IMR-90 (cell line): ENCODE data around the gene NKAIN4. TPM values are rescaled to one million over a fixed set of nuclear protein-coding genes. Genes with fewer than 3 reads are reported as not detected.

Experiments
- ATAC-seq: fragments of 200-7000 bp; cut with Tn5 transposase; 2 replicates; pipeline ENCODE4 v1.9.1; 2020; ENCODE audit warnings: low read depth, mild to moderate bottlenecking, moderate library complexity
- BruUV-seq: library from RNA; stranded (reverse); fragments of 400-500 nt; replicated peaks from 2 replicates; lab custom pipeline; 2021; lab: Mats Ljungman, UMichigan
- CTCF ChIA-PET: fragments of 300-600 bp; formaldehyde crosslinking; extraction: SDS; loops from one replicate; lab custom pipeline; 2021; ENCODE audit warnings: antibody characterized with exemption; lab: Yijun Ruan, JAX
- POLR2A ChIA-PET: fragments of 300-600 bp; sonication (Branson Sonifier 250); formaldehyde crosslinking; loops from one replicate; lab custom pipeline; 2022; ENCODE audit warnings: antibody characterized with exemption; ENCODE audit not compliant: unreplicated experiment; lab: Charles Lee
- DNase-seq: peaks from one replicate; pipeline ENCODE4 v3.0.0; 2013
- H2AFZ ChIP-seq: replicated peaks from 2 replicates; pipeline ENCODE3; 2013; ENCODE audit warnings: low read length, mild to moderate bottlenecking; ENCODE audit not compliant: poor library complexity
- H2AK5ac ChIP-seq: 2 replicates; pipeline ENCODE4 v1.6.1; 2013; ENCODE audit warnings: low read depth, low read length, inconsistent platforms
- H2AK9ac ChIP-seq: replicated peaks from 2 replicates; pipeline ENCODE3; 2013; ENCODE audit warnings: mild to moderate bottlenecking, low read depth, low read length, moderate library complexity; ENCODE audit not compliant: poor library complexity
- H2BK120ac ChIP-seq: 2 replicates; pipeline ENCODE4 v1.6.1; 2013; ENCODE audit warnings: low read depth, low read length, inconsistent platforms
- H2BK15ac ChIP-seq: 3 replicates; pipeline ENCODE4 v1.6.1; 2013; ENCODE audit warnings: low read depth, low read length, inconsistent platforms
- H2BK20ac ChIP-seq: 2 replicates; pipeline ENCODE4 v1.6.1; 2013; ENCODE audit warnings: low read depth, mild to moderate bottlenecking, inconsistent platforms, low read length, moderate library complexity
- H2BK5ac ChIP-seq: 2 replicates; pipeline ENCODE4 v1.6.1; 2013; ENCODE audit warnings: mild to moderate bottlenecking, low read depth, low read length, inconsistent platforms; ENCODE audit not compliant: poor library complexity, severe bottlenecking
- H3K14ac ChIP-seq: replicated peaks from 2 replicates; pipeline ENCODE4 v1.6.1; 2013; ENCODE audit warnings: low read depth, low read length, inconsistent platforms
- H3K18ac ChIP-seq: 2 replicates; pipeline ENCODE4 v1.6.1; 2013; ENCODE audit warnings: low read depth, low read length, control low read depth
- H3K23ac ChIP-seq: 2 replicates; pipeline ENCODE4 v1.6.1; 2013; ENCODE audit warnings: low read depth, low read length, inconsistent platforms
- H3K27ac ChIP-seq: 2 replicates; pipeline ENCODE4 v1.5.1; 2013; ENCODE audit warnings: mild to moderate bottlenecking, control low read depth, low read length; ENCODE audit not compliant: insufficient read depth
- H3K27me3 ChIP-seq: 2 replicates; pipeline ENCODE4 v1.6.1; 2013; ENCODE audit warnings: low read length; ENCODE audit not compliant: control insufficient read depth, insufficient read depth
- H3K36me3 ChIP-seq: 2 replicates; pipeline ENCODE4 v1.6.1; 2013; ENCODE audit warnings: low read length, mixed read lengths; ENCODE audit not compliant: control insufficient read depth, insufficient read depth
- H3K4ac ChIP-seq: 2 replicates; pipeline ENCODE4 v1.6.1; 2013; ENCODE audit warnings: low read depth, low read length, inconsistent platforms
- H3K4me1 ChIP-seq: 2 replicates; pipeline ENCODE4 v1.6.1; 2013; ENCODE audit warnings: low read length, mixed read lengths; ENCODE audit not compliant: control insufficient read depth, insufficient read depth
- H3K4me2 ChIP-seq: 2 replicates; pipeline ENCODE4 v1.6.1; 2013; ENCODE audit warnings: low read depth, mild to moderate bottlenecking, control low read depth, low read length, moderate library complexity
- H3K4me3 ChIP-seq: 2 replicates; pipeline ENCODE4 v1.5.1; 2013; ENCODE audit warnings: low read depth, mild to moderate bottlenecking, control low read depth, low read length, moderate library complexity; ENCODE audit not compliant: insufficient read depth
- H3K56ac ChIP-seq: 2 replicates; pipeline ENCODE4 v1.6.1; 2013; ENCODE audit warnings: low read length, inconsistent platforms; ENCODE audit not compliant: insufficient read depth; ENCODE audit errors: extremely low read depth
- H3K79me1 ChIP-seq, 2 experiments: 2 replicates each; pipeline ENCODE4 v1.6.1; 2013; ENCODE audit warnings: low read length in 2 of 2, inconsistent platforms in 1 of 2, low read depth in 1 of 2
- H3K9ac ChIP-seq: 2 replicates; pipeline ENCODE4 v1.6.1; 2013; ENCODE audit warnings: low read depth, low read length, control low read depth
- H3K9me1 ChIP-seq: 2 replicates; pipeline ENCODE4 v1.6.1; 2013; ENCODE audit warnings: low read length, inconsistent platforms; ENCODE audit not compliant: insufficient read depth
- H3K9me3 ChIP-seq: 2 replicates; pipeline ENCODE4 v1.6.1; 2013; ENCODE audit warnings: low read length; ENCODE audit not compliant: control insufficient read depth, insufficient read depth
- H4K20me1 ChIP-seq: 2 replicates; pipeline ENCODE4 v1.6.1; 2013; ENCODE audit warnings: low read length, inconsistent platforms; ENCODE audit not compliant: insufficient read depth
- H4K5ac ChIP-seq: 2 replicates; pipeline ENCODE4 v1.6.1; 2013; ENCODE audit warnings: mild to moderate bottlenecking, low read depth, low read length, control low read depth
- H4K8ac ChIP-seq, 2 experiments: 2 replicates each; pipeline ENCODE4 v1.6.1; 2013; ENCODE audit warnings: low read depth in 2 of 2, low read length in 2 of 2, control low read depth in 1 of 2, inconsistent platforms in 1 of 2
- H4K91ac ChIP-seq: 2 replicates; pipeline ENCODE4 v1.6.1; 2013; ENCODE audit warnings: low read depth, low read length, inconsistent platforms; ENCODE audit not compliant: insufficient read depth
- BHLHE40 ChIP-seq: fragments of 150-350 bp; IDR thresholded peaks from 2 replicates; pipeline ENCODE4 v1.6.1; 2016; ENCODE audit warnings: mild to moderate bottlenecking, low read depth, low read length
- SMC3 ChIP-seq: fragments of 150-350 bp; IDR thresholded peaks from 2 replicates; pipeline ENCODE4 v1.6.1; 2016; ENCODE audit warnings: low read depth, mild to moderate bottlenecking, antibody characterized with exemption, low read length, moderate library complexity
- WGBS, 2 experiments: methylation state at CpG; one replicate each; pipeline versions ENCODE4 v1.1.5 to v1.1.7; 2013; ENCODE audit warnings: missing lambda C conversion rate in 2 of 2; ENCODE audit not compliant: insufficient read length in 1 of 2; ENCODE audit errors: extremely low coverage in 2 of 2; 5-methylcytosine and 5-hydroxymethylcytosine counted together
- dilution Hi-C: fragments of 300-500 bp; cut with HindIII; formaldehyde crosslinking; loops from one replicate; pipeline ENCODE4 v1.14.3; 2018; ENCODE audit warnings: low sequenced_read_pairs; ENCODE audit not compliant: unreplicated experiment
- in situ Hi-C: fragments of 300-500 bp; cut with MboI; formaldehyde crosslinking; loops from 3 replicates; pipeline ENCODE4 v1.14.3; 2019; ENCODE audit warnings: low sequenced_read_pairs, inconsistent platforms, mixed read lengths
- intact Hi-C: fragments of 100-400 bp; cut with micrococcal nuclease; formaldehyde crosslinking; loops from 2 replicates; pipeline ENCODE4 v1.10.0; 2022
- polyA plus RNA-seq, 3 experiments: library from polyadenylated mRNA; depleted of rRNA; stranded (reverse); fragments of >200 nt; gene quantifications; 2 replicates each; pipeline ENCODE4 v1.2.3, GENCODE V29; 2012; ENCODE audit warnings: low replicate concordance in 1 of 3
- total RNA-seq: library from RNA; depleted of rRNA; stranded (reverse); fragments of >200 nt; gene quantifications from 2 replicates; pipeline ENCODE4 v1.2.3, GENCODE V29; 2012

NKAIN4 gene
- total and polyA plus RNA-seq, 2 of the 4 experiments (the other 2 are of a cell fraction) = not detected

GRCh38 chr20:63270606-63271325, 16.5 kb upstream of the NKAIN4 start:
- peaks cover 27% of the 10 kb centered on the region for H4K20me1 ChIP-seq
- no peak overlapping the region for H3K18ac ChIP-seq
- DNase-seq = no peak
- dilution Hi-C loops = no loop called here
- ATAC-seq = no peak
- H3K9ac ChIP-seq = no peak overlapping the region
- H3K4me1 ChIP-seq = peaks cover 12% of the 10 kb centered on the region
- in situ Hi-C loops = loop anchor here (5.0 kb wide), 1 partner anchor 38 kb away; no protein-coding TSS in a partner anchor
- no peak overlapping the region; the same call in 2 of the 3 replicates for H2BK15ac ChIP-seq
- whole genome bisulfite sequencing, 2 experiments = 71% methylated on average over 4 of the region's 9 CpGs; no CpG with 5 or more reads in 1 of the 2 experiments
- no peak overlapping the region for H4K91ac ChIP-seq
- H3K4ac ChIP-seq = no peak overlapping the region
- no peak overlapping the region for H3K27ac ChIP-seq
- TF ChIP-seq SMC3 (no peak), BHLHE40 (no peak)
- no TSS peak for BruUV-seq
- no peak overlapping the region for H4K8ac ChIP-seq
- H3K27me3 ChIP-seq = peaks cover 12% of the 10 kb centered on the region
- no peak overlapping the region for H3K23ac ChIP-seq
- no peaks in the 10 kb centered on the region for H3K9me3 ChIP-seq
- no peak overlapping the region for H3K56ac ChIP-seq
- H2BK5ac ChIP-seq = no peak overlapping the region
- no peak overlapping the region for H3K14ac ChIP-seq
- H3K4me3 ChIP-seq = no peak overlapping the region
- H3K9me1 ChIP-seq = peaks cover 8% of the 10 kb centered on the region; the same call in 1 of the 2 replicates
- H2AK9ac ChIP-seq = no peak overlapping the region
- no peak overlapping the region for H2BK120ac ChIP-seq
- H3K79me1 ChIP-seq = peaks cover 0 to 32% of the 10 kb centered on the region in 2 experiments; a peak in 3 of 4 replicates
- intact Hi-C loops = loop anchor here (5.0 kb wide), 2 partner anchors 38 to 53 kb away; partner anchors contain the start of gene YTHDF1
- POLR2A ChIA-PET = no interaction called here
- H2AFZ ChIP-seq = no peak overlapping the region
- no peak overlapping the region for H4K5ac ChIP-seq
- H3K4me2 ChIP-seq = no peak overlapping the region
- CTCF ChIA-PET = no interaction called here
- no peak overlapping the region for H2AK5ac ChIP-seq
- peaks cover 7% of the 10 kb centered on the region for H3K36me3 ChIP-seq
- H2BK20ac ChIP-seq = no peak overlapping the region
